K562 (cell line): ENCODE data around the gene HNRNPU. TPM values are rescaled to one million over a fixed set of nuclear protein-coding genes. Genes with fewer than 3 reads are reported as not detected.

ENCODE experiments used
- ARID3A ChIP-seq: IDR thresholded peaks from 2 replicates; pipeline ENCODE4 v1.6.1; 2012; ENCODE audit warnings: low read depth, low read length, improper control_type of control experiment, borderline replicate concordance
- ESRRB ChIP-seq: fragments of 250-450 bp; sonication (Bioruptor Pico); IDR thresholded peaks from 2 replicates; pipeline ENCODE4 v1.5.0; 2020; ENCODE audit warnings: mild to moderate bottlenecking, moderate library complexity, borderline replicate concordance
- FOSL1 ChIP-seq: fragments of 200-800 bp; sonication (Bioruptor generic); conservative IDR thresholded peaks from 2 replicates; pipeline ENCODE4 v1.6.1; 2016; ENCODE audit warnings: missing genetic modification characterization, missing compliant biosample characterization
- GTF2A2 ChIP-seq: IDR thresholded peaks from 2 replicates; pipeline ENCODE4 v1.6.1; 2016; ENCODE audit warnings: mild to moderate bottlenecking, missing genetic modification characterization, missing compliant biosample characterization
- GTF2F1 ChIP-seq: IDR thresholded peaks from 2 replicates; pipeline ENCODE4 v1.6.1; 2011; ENCODE audit warnings: low read depth, low read length, improper control_type of control experiment
- HCFC1 ChIP-seq: IDR thresholded peaks from 2 replicates; pipeline ENCODE4 v1.6.1; 2012; ENCODE audit warnings: low read depth, low read length, improper control_type of control experiment
- IRF1 ChIP-seq: sonication (generic); formaldehyde crosslinking; IDR thresholded peaks from 2 replicates; pipeline ENCODE4 v1.8.0; 2022; ENCODE audit warnings: missing genetic modification reagents, mild to moderate bottlenecking, borderline replicate concordance
- IRF2 ChIP-seq: sonication (generic); formaldehyde crosslinking; IDR thresholded peaks from 2 replicates; pipeline ENCODE4 v1.8.1; 2022; ENCODE audit warnings: mild to moderate bottlenecking, missing genetic modification reagents
- KLF16 ChIP-seq: IDR thresholded peaks from 2 replicates; pipeline ENCODE4 v1.6.1; 2016; ENCODE audit warnings: antibody characterized with exemption
- L3MBTL2 ChIP-seq: fragments of 450-650 bp; IDR thresholded peaks from 2 replicates; pipeline ENCODE4 v1.6.1; 2016; ENCODE audit warnings: mild to moderate bottlenecking, moderate library complexity
- MAX ChIP-seq: sonication (generic); formaldehyde crosslinking; IDR thresholded peaks from 2 replicates; pipeline ENCODE4 v1.9.0; 2022; ENCODE audit warnings: mild to moderate bottlenecking, missing genetic modification reagents
- MLX ChIP-seq, 2 experiments: fragments of 450-650 bp in 1 of 2; sonication (generic) in 1 of 2; formaldehyde crosslinking; conservative IDR thresholded peaks; 2 replicates each; pipeline versions ENCODE4 v1.4.0 to v1.8.1; 2020 to 2022; ENCODE audit warnings: mild to moderate bottlenecking in 1 of 2, missing genetic modification reagents in 1 of 2
- NR2C1 ChIP-seq, 2 experiments: fragments of 450-650 bp; IDR thresholded peaks; 2 replicates each; pipeline ENCODE4 v1.6.1; 2017; ENCODE audit warnings: mild to moderate bottlenecking in 2 of 2, antibody characterized with exemption in 1 of 2, inconsistent platforms in 1 of 2, missing compliant biosample characterization in 1 of 2, missing genetic modification characterization in 1 of 2
- OTX1 ChIP-seq: fragments of 450-650 bp; formaldehyde crosslinking; IDR thresholded peaks from 2 replicates; pipeline ENCODE4 v1.4.0; 2022; ENCODE audit warnings: mild to moderate bottlenecking
- PHF21A ChIP-seq: fragments of 450-650 bp; IDR thresholded peaks from 2 replicates; pipeline ENCODE4 v1.6.1; 2017; ENCODE audit warnings: low read depth, borderline replicate concordance
- STAT6 ChIP-seq: sonication (generic); formaldehyde crosslinking; IDR thresholded peaks from 2 replicates; pipeline ENCODE4 v1.8.1; 2023; ENCODE audit warnings: mild to moderate bottlenecking, missing genetic modification reagents
- TCF7L2 ChIP-seq: fragments of 150-350 bp; IDR thresholded peaks from 2 replicates; pipeline ENCODE4 v1.6.1; 2016; ENCODE audit warnings: low read depth, mild to moderate bottlenecking, low read length, moderate library complexity
- ZNF24 ChIP-seq: fragments of 450-650 bp; IDR thresholded peaks from 2 replicates; pipeline ENCODE4 v1.6.1; 2016
- ZNF639 ChIP-seq, 2 experiments: fragments of 200-800 bp in 1 of 2; sonication (Bioruptor generic) in 1 of 2; sonication (generic) in 1 of 2; formaldehyde crosslinking in 1 of 2; IDR thresholded peaks in 1 of 2; conservative IDR thresholded peaks in 1 of 2; 2 replicates each; pipeline versions ENCODE4 v1.5.0 to v1.6.1; 2016 to 2020; ENCODE audit warnings: missing compliant biosample characterization in 1 of 2, missing genetic modification characterization in 1 of 2, missing genetic modification reagents in 1 of 2
- polyA plus RNA-seq, 8 experiments: library from polyadenylated mRNA; depleted of rRNA in 4 of 8; stranded (reverse) in 5 of 8; unstranded in 3 of 8; fragments of >200 nt; fragmentation: Nextera tagmentation in 2 of 8; fragmentation: Illumina TruSeq in 1 of 8; extraction: Ambion mirVana in 2 of 8; extraction: Trizol in 1 of 8; gene quantifications; 2 replicates each; pipeline versions ENCODE4 v1.2.1 to v1.2.3, GENCODE V29; 2011 to 2014; ENCODE audit warnings: inconsistent platforms in 1 of 8, missing spikeins in 1 of 8
- total RNA-seq, 7 experiments: library from RNA; depleted of rRNA in 6 of 7; stranded (reverse); fragments of >200 nt in 6 of 7; fragmentation: Illumina TruSeq in 2 of 7; extraction: Trizol in 2 of 7; gene quantifications; 2 replicates each; pipeline versions ENCODE4 v1.2.1 to v1.2.3, GENCODE V29; 2011 to 2021; ENCODE audit warnings: low replicate concordance in 1 of 7

HNRNPU gene
- total and polyA plus RNA-seq, 9 of the 15 experiments (the other 6 are each of a cell fraction or from before 2014, with no cell fraction given): 159 to 777 (median 577) TPM

- no peak for TF ChIP-seq ESRRB (CRISPR knock-in tag)
- peak in 1 of 2 experiments; percentile 100; a peak in 2 of 4 replicates for TF ChIP-seq ZNF639 (CRISPR knock-in tag; conservative IDR thresholded peaks at IDR 0.05 in 1 of 2, IDR thresholded peaks at IDR 0.05 in 1 of 2)
- no peak for TF ChIP-seq GTF2A2 (tag)
- TF ChIP-seq MAX (CRISPR knock-in tag): peak; percentile 84
- no peak for TF ChIP-seq ZNF24
- TF ChIP-seq FOSL1: peak; percentile 44; the same call in 1 of the 2 replicates
- TF ChIP-seq MLX (CRISPR knock-in tag; conservative IDR thresholded peaks at IDR 0.05): no peak
- TF ChIP-seq ARID3A: no peak
- TF ChIP-seq IRF2 (CRISPR knock-in tag): no peak
- TF ChIP-seq IRF1 (CRISPR knock-in tag): no peak
- TF ChIP-seq OTX1 (CRISPR knock-in tag): 0 out of 2 replicates have a peak, but pooled peaks have one; percentile 47
- TF ChIP-seq HCFC1: peak; percentile 61
- no peak for TF ChIP-seq TCF7L2
- TF ChIP-seq STAT6: no peak
- TF ChIP-seq NR2C1 (IDR thresholded peaks at IDR 0.05): no peak
- TF ChIP-seq NR2C1 (tag; IDR thresholded peaks at IDR 0.05): no peak
- TF ChIP-seq GTF2F1: no peak
- TF ChIP-seq L3MBTL2: peak; percentile 92
- no peak; the same call in 1 of the 2 replicates for TF ChIP-seq PHF21A
- no peak for TF ChIP-seq KLF16
Measured at GRCh38 chr1:244862699-244863490, 1.4 kb downstream of the HNRNPU start (continued).
